GM19023 (cell line): Measurements from ENCODE around the gene DAGLA.

ENCODE experiments used
- ATAC-seq: cut with Tn5 transposase; IDR thresholded peaks from one replicate; pipeline ENCODE4 v1.9.1; 2021; ENCODE audit warnings: mild to moderate bottlenecking, moderate library complexity; ENCODE audit not compliant: unreplicated experiment

DAGLA gene

DNA sequence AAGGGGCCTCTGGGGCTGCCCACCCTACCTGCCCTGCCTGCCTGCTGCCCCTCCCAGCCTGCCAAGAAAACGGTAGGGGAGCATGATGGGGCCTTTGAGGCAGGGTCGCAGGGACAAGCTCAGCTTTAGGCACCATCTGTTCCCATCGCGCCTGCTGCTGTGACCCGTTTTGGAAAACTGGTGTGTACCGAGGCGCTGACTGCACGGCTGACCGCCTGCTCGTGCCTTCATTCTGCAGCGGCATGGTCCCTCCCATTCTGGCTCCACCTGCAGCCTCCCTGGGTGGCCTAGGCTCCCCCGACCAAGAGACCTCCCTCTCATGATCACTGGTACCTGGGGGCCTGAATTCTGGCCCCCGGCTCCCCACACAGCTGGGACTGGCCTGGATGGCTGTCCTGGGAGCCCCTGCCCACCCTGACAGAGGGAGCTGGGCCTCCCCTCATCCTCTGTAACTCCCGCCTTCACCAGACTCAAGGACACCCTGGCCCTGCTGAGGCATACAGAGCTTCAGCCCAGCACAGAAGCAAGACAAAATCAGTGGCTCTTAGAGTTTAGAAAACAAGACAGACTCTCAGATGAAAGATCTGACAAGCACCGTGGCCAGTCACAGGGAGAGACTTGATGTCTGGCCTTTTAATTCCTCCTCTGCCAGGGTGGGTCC lies 65.7 kb downstream of the DAGLA start:
- ATAC-seq: no peak

DNA sequence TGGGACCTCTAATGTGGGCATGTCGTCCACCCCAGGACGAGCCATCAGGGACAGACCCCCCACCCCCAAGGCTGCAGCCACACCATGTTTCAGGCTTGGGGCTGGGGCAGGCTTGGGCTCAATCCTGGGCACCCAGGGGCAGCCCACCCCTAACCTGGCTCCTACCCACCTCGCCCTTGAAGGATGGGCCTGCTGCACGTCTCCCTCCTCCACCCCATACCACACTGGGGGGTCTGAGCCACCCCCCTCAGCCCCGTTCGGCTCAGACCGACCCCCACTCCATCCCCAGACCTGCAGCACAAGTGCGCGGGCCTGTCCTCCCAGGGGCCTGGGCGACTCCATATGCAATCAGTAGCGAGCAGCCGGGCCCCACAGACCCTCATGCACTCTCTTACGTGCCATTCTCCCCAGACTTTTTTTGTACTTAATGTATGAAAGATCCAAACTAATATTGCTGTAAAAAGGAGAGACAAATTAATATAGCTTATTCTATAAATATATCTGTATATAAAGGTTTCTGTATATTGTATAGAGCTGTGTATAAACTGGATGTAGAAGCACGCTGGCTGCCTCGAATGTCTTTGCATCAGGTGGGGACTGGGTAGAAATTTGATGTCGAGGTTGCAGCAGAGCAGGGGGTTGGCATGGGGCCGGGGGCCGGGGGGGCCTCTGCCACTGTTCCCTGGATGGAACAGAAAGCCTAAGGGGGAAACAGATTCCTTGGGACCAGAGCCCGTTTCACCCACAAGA lies 66.4 kb downstream of the DAGLA start:
- ATAC-seq: no peak

DNA sequence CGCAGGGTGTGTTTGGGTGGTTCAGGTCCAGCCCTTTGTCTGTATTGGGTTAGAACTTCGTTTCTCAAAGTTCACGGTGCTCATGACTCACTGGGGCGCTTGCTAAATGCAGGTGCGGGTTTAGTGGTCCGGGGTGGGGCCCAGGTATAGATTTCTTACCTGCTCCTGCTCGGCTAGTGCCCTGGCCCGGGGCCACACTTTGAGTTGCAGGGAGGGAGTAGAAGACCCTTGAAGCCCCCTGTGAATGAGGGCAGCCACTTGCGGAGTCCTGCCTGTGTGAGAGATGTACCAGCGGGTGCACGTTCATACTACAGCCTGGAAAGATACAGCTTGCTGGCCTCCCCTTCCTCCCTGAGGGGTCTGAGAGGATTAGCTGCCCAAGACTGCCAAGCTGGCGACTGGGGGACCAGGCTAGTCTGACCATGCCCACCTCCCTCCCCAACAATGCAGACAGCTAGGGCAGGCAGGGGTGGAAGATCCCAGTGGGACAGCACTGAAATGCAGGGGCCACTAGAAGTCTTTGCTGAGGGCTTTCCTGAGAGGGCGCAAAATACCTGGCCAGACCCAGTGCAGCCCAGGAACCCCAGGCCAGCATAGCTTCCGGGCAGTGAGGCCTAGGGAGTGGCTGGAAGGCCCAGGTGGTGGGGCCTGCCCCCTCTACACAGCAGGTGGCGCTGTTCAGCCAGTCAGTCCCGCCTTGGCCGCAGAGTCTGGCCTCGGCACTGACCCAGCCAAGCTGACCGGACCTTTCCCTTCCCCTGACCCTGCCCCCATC lies 67.2 kb downstream of the DAGLA start:
- peak; percentile 58 for ATAC-seq

DNA sequence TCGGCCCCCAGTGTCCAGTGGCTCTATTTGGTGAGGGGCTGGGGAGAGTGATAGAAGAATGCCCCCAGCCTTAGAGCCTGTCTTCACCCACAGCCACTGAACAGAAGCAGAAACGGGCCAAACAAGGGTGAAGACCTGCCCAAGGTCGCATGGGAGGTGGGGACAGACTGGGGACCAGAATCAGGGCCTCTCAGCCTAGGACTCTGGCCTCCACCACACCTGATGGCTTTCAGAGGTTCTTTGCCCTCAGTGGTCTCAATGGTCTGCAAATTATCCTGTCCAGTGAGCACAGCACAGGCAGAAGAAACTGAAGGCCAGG lies 67.7 kb downstream of the DAGLA start:
- ATAC-seq: no peak

DNA sequence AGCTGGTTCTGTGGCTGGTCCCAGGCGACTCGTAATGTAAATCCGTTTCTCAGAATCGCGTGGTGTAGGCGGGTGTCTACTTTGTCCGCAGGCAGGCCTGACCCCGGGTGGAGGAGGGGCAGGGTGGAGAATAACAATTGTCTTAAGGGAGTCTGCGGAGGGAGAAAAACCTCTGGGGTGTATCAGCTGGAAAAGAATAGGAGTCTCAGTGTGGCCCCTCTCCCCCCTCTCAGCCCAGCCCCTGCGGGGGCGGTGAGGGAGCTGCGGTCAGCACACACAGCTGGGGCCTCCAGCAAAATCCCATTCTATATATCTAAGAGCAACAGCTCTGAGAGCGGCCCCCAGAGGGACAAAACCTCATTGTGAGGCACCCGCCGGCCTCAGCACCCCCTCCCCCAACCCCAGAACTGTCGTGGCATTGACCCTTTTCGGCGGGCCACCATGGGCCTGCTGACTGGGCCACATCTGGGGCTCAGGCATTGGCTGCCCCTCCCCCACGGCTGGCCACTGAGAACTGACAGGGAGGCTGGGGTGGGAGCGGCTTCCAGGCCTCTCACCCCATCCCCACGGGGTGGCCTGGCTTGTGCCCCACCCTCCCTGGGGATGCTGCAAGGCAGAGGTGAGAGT lies 69.5 kb downstream of the DAGLA start:
- ATAC-seq: no peak

DNA sequence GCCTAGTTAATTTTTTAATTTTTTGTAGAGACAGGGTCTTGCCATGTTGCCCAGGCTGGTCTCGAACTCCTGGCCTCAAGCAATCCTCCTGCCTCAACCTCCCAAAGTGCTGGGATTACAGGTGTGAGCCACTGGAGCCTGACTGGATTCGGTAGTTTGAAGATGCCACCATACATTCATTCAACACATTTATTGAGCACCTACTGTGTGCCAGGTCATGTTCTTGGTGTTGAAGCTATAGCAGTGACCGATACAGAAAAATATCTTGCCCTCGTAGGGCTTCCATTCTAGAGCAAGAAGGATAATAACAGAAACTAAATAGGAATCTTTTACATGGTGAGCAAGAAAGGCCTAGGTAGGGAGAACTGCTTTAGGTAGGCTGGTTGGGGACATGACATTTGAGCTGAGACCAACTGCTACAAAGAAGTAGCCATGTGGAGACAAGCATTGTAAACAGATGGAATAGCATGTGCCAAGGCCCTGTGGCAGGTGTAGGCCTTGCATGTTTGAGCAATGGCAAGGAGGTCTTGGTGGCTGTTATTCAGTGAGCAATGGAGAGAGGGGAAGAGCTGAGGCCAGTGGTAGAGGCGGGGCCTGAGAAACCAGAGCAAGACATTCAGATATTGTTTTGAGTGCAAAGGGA lies 70.6 kb downstream of the DAGLA start:
- no peak for ATAC-seq

GRCh38 chr11:61751384-61751783 lies 71.2 kb downstream of the DAGLA start:
- ATAC-seq: no peak

GRCh38 chr11:61752117-61752924 lies 72.1 kb downstream of the DAGLA start, which contains the start of gene MYRF:
Gene MYRF, plus strand, starts transcription at chr11:61752636. Its CDS starts 109 bp downstream, at chr11:61752745.
- peak; percentile 41 for ATAC-seq

DNA sequence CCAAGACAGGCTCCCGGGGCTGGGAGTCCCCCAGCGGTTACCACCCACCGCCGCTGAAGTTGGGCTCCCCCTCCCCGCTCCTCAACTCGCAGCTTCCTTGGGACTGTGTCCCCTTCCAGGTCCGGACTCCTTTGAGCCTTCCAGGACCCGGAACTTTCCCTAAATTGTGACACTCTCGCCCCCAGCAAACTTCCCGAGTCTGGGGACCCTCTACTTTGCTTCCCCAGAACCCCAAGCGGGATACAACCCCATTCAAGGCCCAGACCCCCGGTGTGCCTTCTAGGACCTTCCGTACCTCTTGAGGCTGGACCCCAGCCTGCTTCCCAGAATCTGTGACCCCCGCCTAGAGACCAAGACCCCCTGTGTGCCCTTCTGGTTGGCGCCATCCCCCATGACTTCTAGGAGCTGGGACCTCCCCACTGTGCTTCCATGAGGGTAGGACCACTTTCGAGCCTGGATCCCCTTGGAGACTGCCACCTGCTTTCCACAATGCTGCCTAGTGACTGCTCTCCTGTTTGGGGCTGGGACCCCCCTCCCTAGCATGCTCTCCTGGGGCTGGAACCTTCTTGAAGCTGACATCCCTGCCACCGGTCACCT lies 72.8 kb downstream of the DAGLA start:
- ATAC-seq: no peak

GRCh38 chr11:61753672-61754071 lies 73.5 kb downstream of the DAGLA start:
- ATAC-seq: no peak

GRCh38 chr11:61754534-61755482 lies 74.6 kb downstream of the DAGLA start:
- ATAC-seq: no peak

DNA sequence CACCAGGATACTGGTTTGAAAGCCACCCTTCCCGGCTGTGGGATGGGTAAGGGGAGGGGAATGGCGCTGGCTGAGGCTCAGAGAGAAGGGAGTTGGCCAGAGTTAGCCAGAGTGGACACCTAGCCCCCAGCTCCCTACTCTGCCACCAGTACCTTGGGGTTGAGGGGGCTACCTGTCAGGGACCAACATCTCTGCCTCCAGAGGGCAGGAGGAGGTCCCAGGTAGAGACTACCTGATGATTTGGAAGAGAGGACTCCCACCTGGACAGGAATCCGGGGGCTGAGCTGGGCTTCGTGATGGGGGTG lies 75.9 kb downstream of the DAGLA start:
- ATAC-seq: no peak

GRCh38 chr11:61756452-61757212 lies 76.4 kb downstream of the DAGLA start:
- ATAC-seq: no peak

- ATAC-seq: no peak
These were observed 77.1 kb downstream of the DAGLA start for GRCh38 chr11:61757213-61757862.

DNA sequence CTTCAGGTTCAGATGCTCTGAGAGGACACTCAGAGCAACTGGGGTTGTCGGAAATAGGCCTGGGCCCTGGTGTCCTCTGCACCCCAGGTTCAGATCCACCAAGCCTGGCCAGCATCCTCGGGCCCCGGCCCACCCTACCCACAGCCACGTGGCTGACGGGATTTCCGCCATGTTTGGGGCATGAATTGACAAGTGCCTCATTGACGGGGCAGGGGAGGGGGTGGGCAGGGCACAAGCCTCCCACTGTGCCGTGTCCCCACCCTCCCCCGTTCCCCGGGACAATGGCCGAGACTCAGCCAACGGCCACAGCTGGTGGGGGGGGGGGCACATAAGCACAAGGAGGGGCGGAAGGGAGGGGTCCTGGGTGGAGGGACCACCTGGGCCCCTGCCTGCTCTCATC lies 80.8 kb downstream of the DAGLA start:
- no peak for ATAC-seq

- ATAC-seq: no peak
These were observed 81.4 kb downstream of the DAGLA start for GRCh38 chr11:61761440-61762222.

DNA sequence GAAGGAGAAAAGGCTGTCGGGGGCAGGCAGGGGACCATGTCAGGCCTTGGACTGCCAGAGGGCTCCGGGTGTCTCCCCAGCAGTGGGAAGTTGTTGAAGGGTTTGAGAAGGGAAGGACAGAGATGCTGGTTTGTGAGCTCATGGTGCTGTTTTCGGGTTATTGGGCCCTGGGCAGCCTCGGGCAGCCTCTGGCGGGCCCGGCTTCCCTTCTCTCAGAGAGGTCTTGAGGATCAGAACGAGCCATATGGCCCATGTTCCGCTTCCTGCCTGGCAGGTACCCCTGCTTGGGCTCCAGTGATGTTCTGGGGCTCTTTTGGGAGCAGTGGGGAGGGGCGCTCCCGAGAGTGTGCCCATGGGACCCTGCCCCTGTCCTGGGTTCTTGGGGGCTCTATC lies 82.0 kb downstream of the DAGLA start:
- no peak for ATAC-seq
